K562 (cell line): ENCODE data around the gene KRT76. TPM values are rescaled to one million over a fixed set of nuclear protein-coding genes. Genes with fewer than 3 reads are reported as not detected.
A peak's percentile ranks its signal among the peaks of the same experiment; 100 is the strongest.

ENCODE experiments used
- CBX8 ChIP-seq: fragments of 200-600 bp; sonication (generic); IDR thresholded peaks from 2 replicates; pipeline ENCODE4 v1.6.1; 2012; ENCODE audit warnings: borderline replicate concordance, mixed run types, low read depth, mild to moderate bottlenecking, moderate library complexity, mixed read lengths, low read length, control low read depth, inconsistent platforms; ENCODE audit not compliant: poor library complexity, severe bottlenecking; ENCODE audit errors: extremely low read depth
- ELK1 ChIP-seq: sonication (generic); formaldehyde crosslinking; IDR thresholded peaks from 2 replicates; pipeline ENCODE4 v1.8.1; 2022; ENCODE audit warnings: missing genetic modification reagents
- ETV1 ChIP-seq: fragments of 450-650 bp; conservative IDR thresholded peaks from 2 replicates; pipeline ENCODE4 v1.6.1; 2016; ENCODE audit warnings: missing genetic modification characterization, control low read depth, low read depth, missing compliant biosample characterization
- GTF2B ChIP-seq: IDR thresholded peaks from 2 replicates; pipeline ENCODE4 v1.6.1; 2011; ENCODE audit not compliant: insufficient read length; ENCODE audit errors: extremely low read depth
- NKRF ChIP-seq: fragments of 450-650 bp; IDR thresholded peaks from 2 replicates; pipeline ENCODE4 v1.6.1; 2016; ENCODE audit warnings: borderline replicate concordance
- PRDM10 ChIP-seq: fragments of 450-650 bp; IDR thresholded peaks from 2 replicates; pipeline ENCODE4 v1.6.1; 2018; ENCODE audit not compliant: partially characterized antibody
- RBFOX2 ChIP-seq: fragments of 200-400 bp; formaldehyde crosslinking; IDR thresholded peaks from 2 replicates; pipeline ENCODE4 v1.6.1; 2017; ENCODE audit warnings: low read depth, mild to moderate bottlenecking, low read length, moderate library complexity
- SNIP1 ChIP-seq: fragments of 450-650 bp; IDR thresholded peaks from 2 replicates; pipeline ENCODE4 v1.7.1; 2017; ENCODE audit warnings: low read depth, mild to moderate bottlenecking
- polyA plus RNA-seq, 8 experiments: library from polyadenylated mRNA; depleted of rRNA in 4 of 8; stranded (reverse) in 5 of 8; unstranded in 3 of 8; fragments of >200 nt; fragmentation: Nextera tagmentation in 2 of 8; fragmentation: Illumina TruSeq in 1 of 8; extraction: Ambion mirVana in 2 of 8; extraction: Trizol in 1 of 8; gene quantifications; 2 replicates each; pipeline versions ENCODE4 v1.2.1 to v1.2.3, GENCODE V29; 2011 to 2014; ENCODE audit warnings: inconsistent platforms in 1 of 8, missing spikeins in 1 of 8
- total RNA-seq, 7 experiments: library from RNA; depleted of rRNA in 6 of 7; stranded (reverse); fragments of >200 nt in 6 of 7; fragmentation: Illumina TruSeq in 2 of 7; extraction: Trizol in 2 of 7; gene quantifications; 2 replicates each; pipeline versions ENCODE4 v1.2.1 to v1.2.3, GENCODE V29; 2011 to 2021; ENCODE audit warnings: low replicate concordance in 1 of 7

KRT76 gene
- total and polyA plus RNA-seq, 9 of the 15 experiments (the other 6 are each of a cell fraction or from before 2014, with no cell fraction given) = not detected

GRCh38 chr12:52741375-52742195 lies 35.6 kb downstream of the KRT76 start (continued):
- no peak for TF ChIP-seq NKRF
- peak; percentile 72 for TF ChIP-seq ETV1 (tag)
- TF ChIP-seq GTF2B = no peak
- no peak for TF ChIP-seq ELK1 (CRISPR knock-in tag)
- TF ChIP-seq SNIP1 = no peak
- no peak for TF ChIP-seq PRDM10
- TF ChIP-seq CBX8 = no peak
- TF ChIP-seq RBFOX2 = no peak
